HG03354 (cell line): ENCODE measurements around the gene NEDD4L.
"Not testable (repeated sequence)": the region's sequence is repeated elsewhere in the genome, so short reads cannot be mapped to it uniquely, and the experiment has no call there.

Source experiments
- ATAC-seq: cut with Tn5 transposase; IDR thresholded peaks from one replicate; pipeline ENCODE4 v1.9.1; 2021; ENCODE audit warnings: mild to moderate bottlenecking; ENCODE audit not compliant: unreplicated experiment, poor library complexity, severe bottlenecking

NEDD4L gene

DNA sequence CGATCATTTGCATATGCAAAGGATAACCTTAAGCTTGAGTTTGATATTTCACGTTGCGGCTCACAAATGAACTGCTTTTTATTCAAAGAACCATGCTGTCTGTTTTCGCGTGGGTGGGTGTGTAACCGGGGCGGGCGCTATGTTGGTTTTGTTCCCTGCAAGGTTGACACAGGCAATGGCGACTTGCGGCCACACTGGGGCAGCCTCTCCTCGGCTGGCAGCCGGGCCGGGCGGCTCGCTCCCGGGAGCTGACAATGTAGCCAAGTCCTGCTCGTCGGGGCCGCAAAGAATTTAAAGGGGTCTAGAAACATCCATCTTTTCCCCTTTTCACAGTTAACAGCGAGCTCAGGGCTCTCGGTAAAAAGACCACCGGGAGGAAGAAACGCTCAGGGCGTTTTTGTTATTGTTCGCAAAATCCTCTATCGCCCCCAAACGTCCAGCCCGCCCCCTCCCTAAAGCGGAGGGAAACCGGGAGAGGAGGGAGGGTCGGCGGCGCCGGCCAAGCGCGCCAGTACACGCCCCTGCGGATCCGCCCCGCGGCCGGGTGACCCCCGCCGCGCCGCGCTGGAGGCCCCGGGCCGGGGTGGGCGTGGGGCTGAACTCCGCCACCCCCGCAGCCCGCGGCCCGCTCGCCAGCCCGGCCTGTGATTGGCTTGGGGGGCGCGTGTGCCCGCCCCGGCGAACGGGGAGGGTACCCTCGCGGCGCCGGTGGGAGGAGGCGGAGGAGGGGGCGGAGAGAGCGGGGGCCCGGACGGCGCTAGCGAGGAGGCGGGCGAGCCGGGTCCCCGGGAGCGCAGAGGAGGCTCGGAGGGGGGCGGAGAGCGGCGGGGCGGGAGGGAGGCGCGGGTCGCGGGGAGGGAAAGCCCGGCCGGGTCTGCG, at the start of gene NEDD4L:
TSS of gene NEDD4L (plus strand) at position 736 of the 879 bp plus-strand sequence. CDS start 435 bp downstream, outside the sequence.
- peak; percentile 78 for ATAC-seq

DNA sequence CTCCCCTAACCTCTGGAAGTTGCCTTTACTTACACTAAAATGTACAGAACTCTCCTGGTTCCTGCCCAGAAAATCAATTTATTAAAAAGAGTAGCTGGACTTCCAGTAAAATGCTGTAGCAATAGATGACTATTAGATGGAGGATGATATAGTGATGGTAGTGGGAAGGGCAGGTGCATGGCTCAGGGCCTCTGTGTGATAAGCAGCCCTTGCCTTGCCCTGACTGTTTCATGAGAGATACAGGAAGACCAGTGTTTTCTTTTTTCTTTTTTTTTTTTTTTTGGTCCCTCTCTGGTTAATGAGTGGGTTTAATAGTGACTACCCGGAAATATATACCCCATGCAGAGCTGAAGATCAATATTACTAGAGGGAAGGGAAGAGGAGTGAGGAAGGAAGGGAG, 48.7 kb upstream of the NEDD4L start:
- no peak for ATAC-seq

- ATAC-seq, result not testable (repeated sequence)
These were observed 47.1 kb upstream of the NEDD4L start for GRCh38 chr18:57996894-57997293.

GRCh38 chr18:57997820-57998219, 46.2 kb upstream of the NEDD4L start:
- no peak for ATAC-seq

- ATAC-seq, result no peak
These were observed 45.6 kb upstream of the NEDD4L start for GRCh38 chr18:57998461-57998860.

DNA sequence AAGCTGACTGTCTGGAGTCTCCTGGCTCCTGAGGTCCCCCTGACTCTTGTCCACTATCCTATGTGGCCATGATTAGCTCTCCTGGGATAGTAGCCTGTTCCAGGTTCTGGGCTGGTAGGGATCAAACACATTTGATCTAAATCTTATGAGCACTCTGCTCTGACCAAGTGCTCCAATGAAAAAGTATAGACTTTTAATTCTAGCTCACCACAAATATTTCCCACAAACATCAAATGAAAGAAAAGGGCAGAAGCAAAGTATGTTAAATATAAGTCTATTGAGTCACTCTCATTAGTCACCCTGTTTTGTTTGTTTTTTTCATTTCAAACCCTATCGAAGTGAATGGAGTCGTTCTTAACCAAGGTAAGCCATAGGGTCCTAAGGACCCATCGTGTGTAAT, 39.7 kb upstream of the NEDD4L start:
- ATAC-seq, result no peak

DNA sequence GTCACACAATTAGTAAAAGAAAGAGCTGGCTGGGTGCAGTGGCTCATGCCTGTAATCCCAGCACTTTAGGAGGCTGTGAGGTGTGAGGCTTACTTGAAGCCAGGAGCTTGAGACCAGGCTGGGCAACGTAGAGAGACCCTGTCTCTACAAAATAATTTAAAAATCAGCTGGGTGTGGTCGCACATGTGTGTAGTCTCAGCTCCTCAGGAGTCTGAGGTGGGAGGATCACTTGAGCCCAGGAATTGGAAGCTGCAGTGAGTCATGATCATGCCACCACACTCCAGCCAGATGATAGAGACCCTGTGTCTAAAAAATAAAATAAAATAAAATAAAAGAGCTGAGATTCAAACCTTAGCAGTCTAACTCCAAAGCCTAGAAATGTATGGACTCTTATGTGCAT, 39.0 kb upstream of the NEDD4L start:
- ATAC-seq, result no peak

- no peak for ATAC-seq
These were observed 38.0 kb upstream of the NEDD4L start for GRCh38 chr18:58005885-58006523.

DNA sequence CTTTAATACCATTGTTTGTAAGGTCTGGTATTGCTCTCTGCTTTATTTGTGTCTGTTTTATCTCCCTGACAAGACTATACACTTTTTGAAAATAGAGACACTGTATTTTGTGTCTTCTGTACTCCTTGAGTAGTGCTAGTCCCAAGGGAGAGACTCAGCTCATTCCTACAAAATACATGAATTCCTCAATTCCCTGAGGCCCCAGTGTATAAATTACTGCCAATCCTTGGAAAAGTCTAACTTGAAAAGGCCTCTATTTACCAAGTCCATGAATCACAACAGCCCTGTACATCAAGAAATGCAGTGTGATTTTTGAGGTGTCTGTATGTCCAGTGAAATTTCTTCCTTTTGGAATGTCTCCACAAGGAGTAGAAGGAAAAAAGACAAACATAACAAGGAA, 34.9 kb upstream of the NEDD4L start:
- no peak for ATAC-seq

GRCh38 chr18:58010265-58010664, 33.8 kb upstream of the NEDD4L start:
- no peak for ATAC-seq

DNA sequence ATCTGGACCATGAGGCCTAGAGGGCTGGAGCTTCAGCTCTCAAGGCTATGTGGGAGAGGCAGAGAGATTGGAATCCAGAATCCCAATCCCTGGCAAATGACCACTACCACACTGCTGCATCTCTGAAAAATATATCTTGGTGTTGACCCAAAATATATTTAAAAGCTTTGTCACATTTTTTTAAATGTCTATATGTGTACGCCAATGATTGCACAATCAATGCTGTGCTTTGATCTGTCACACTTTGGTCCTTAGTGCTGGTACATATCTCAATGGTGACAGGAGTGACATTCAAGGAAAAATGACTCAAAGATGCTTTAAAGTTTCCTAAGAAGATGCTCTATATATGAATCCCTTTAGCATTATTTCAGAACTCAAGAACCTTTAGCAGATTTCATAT, 31.7 kb upstream of the NEDD4L start:
- no peak for ATAC-seq

- ATAC-seq, result no peak
These were observed 30.5 kb upstream of the NEDD4L start for GRCh38 chr18:58013241-58014211.

DNA sequence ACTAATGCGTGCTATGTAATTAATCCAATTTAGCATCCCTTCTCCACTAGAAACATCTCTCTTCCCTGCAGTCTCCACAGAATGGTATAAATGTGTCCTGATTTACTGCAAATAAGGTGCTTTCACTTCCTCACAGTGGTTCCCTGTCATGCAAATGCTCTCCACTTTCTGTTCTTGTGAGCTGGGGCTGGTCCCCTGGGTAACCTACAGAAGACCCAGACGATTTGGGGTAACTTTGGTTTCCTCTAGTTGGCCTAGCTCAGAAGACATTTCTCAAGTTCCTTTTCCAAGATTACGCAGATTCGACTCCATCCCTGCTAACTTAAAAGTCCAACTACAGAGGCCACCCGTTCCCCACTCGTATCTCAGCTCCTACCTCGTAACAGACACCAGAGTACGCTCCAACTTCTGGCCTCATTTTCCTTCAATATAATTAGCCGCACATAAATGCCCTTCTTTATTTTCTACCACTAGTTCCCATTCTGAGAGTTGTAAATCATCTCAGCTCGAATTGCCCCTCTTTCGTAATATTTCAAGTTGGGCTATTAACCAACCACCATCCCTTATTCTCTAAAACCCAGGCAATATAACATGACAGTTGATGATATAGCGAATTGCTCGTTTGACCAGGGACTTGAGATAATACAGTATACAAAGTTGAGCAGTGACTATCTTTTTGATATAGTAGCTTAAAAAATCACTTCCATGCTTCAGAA, 28.8 kb upstream of the NEDD4L start:
- peak; percentile 99 for ATAC-seq

GRCh38 chr18:58017267-58017666, 26.8 kb upstream of the NEDD4L start:
- no peak for ATAC-seq

GRCh38 chr18:58020567-58021107, 23.4 kb upstream of the NEDD4L start:
- ATAC-seq, result no peak

GRCh38 chr18:58021504-58021903, 22.5 kb upstream of the NEDD4L start:
- ATAC-seq, result no peak

- no peak for ATAC-seq
These were observed 20.9 kb upstream of the NEDD4L start for GRCh38 chr18:58023108-58023507.

DNA sequence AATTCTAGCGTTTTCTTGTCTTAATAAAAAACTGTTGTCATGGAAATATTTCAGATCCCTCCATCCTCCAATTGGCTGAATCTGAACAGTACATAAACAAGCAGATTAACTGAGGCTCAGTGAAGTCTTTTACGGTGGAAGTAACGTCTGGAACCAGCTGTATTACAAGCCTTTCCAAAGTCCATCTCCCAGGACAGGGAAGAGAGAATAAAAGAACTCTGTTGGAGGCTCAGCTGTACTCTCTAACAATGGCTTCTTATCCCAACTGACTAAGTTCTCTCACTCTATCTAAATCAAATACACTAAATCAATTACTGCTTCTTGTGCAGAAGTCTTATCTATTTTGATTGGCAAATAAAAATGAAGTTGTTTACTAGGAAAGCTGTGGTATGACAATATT, 19.9 kb upstream of the NEDD4L start:
- ATAC-seq, result no peak

- ATAC-seq, result no peak
These were observed 18.8 kb upstream of the NEDD4L start for GRCh38 chr18:58025205-58025604.
